Liver (tissue), 9 donors: ENCODE measurements around the gene CFL2. TPM values are rescaled to one million over a fixed set of nuclear protein-coding genes. Genes with fewer than 3 reads are reported as not detected.
A peak's percentile ranks its signal among the peaks of the same experiment; 100 is the strongest.

Source experiments
- DNase-seq: peaks from one replicate; pipeline ENCODE4 v3.0.0-alpha.2; 2017; ENCODE audit warnings: low spot score
- H3K27ac ChIP-seq, 2 donors: one replicate each; pipeline ENCODE4 v1.7.0; 2013; ENCODE audit warnings: inconsistent platforms in 2 of 2, low read length in 2 of 2, control low read depth in 1 of 2, low read depth in 1 of 2, mild to moderate bottlenecking in 1 of 2
- H3K27me3 ChIP-seq, 4 donors: one replicate each; pipeline versions ENCODE4 v1.6.1 to v1.7.0; 2013; ENCODE audit warnings: low read length in 3 of 4, inconsistent platforms in 1 of 4, mild to moderate bottlenecking in 1 of 4, moderate library complexity in 1 of 4; ENCODE audit not compliant: control insufficient read depth in 4 of 4, insufficient read depth in 4 of 4
- H3K36me3 ChIP-seq, 4 donors: one replicate each; pipeline versions ENCODE4 v1.6.1 to v1.7.0; 2013; ENCODE audit warnings: low read length in 3 of 4, mild to moderate bottlenecking in 3 of 4, low read depth in 1 of 4, moderate library complexity in 1 of 4; ENCODE audit not compliant: control insufficient read depth in 4 of 4, insufficient read depth in 3 of 4
- H3K4me1 ChIP-seq, 4 donors: one replicate each; pipeline versions ENCODE4 v1.6.1 to v1.7.0; 2013; ENCODE audit warnings: low read length in 3 of 4, mild to moderate bottlenecking in 3 of 4, moderate library complexity in 1 of 4; ENCODE audit not compliant: control insufficient read depth in 4 of 4, insufficient read depth in 4 of 4
- H3K4me3 ChIP-seq, 3 donors: one replicate each; pipeline versions ENCODE4 v1.6.1 to v1.7.0; 2013; ENCODE audit warnings: low read length in 3 of 3, control low read depth in 1 of 3, low read depth in 1 of 3, mild to moderate bottlenecking in 1 of 3
- H3K9ac ChIP-seq, 2 donors: one replicate each; pipeline ENCODE4 v1.7.0; 2013; ENCODE audit warnings: low read length in 2 of 2, mild to moderate bottlenecking in 2 of 2, moderate library complexity in 2 of 2, control low read depth in 1 of 2, low read depth in 1 of 2
- H3K9me3 ChIP-seq, 4 donors: one replicate each; pipeline versions ENCODE4 v1.6.1 to v1.7.0; 2013; ENCODE audit warnings: low read length in 3 of 4; ENCODE audit not compliant: control insufficient read depth in 4 of 4
- FOXA1 ChIP-seq: IDR thresholded peaks from 2 replicates; pipeline ENCODE4 v1.6.1; 2016; ENCODE audit warnings: antibody characterized with exemption
- FOXA2 ChIP-seq: IDR thresholded peaks from 2 replicates; pipeline ENCODE4 v1.6.1; 2016; ENCODE audit warnings: antibody characterized with exemption
- HNF4A ChIP-seq, 2 donors: conservative IDR thresholded peaks; 2 replicates each; pipeline ENCODE4 v1.6.1; 2016; ENCODE audit warnings: antibody characterized with exemption in 2 of 2, mild to moderate bottlenecking in 2 of 2
- HNF4G ChIP-seq: IDR thresholded peaks from 2 replicates; pipeline ENCODE4 v1.6.1; 2016; ENCODE audit warnings: antibody characterized with exemption
- JUND ChIP-seq, 2 donors: IDR thresholded peaks; 2 replicates each; pipeline ENCODE4 v1.6.1; 2016; ENCODE audit warnings: antibody characterized with exemption in 2 of 2
- NR2F2 ChIP-seq: IDR thresholded peaks from 2 replicates; pipeline ENCODE4 v1.6.1; 2016; ENCODE audit warnings: antibody characterized with exemption
- RAD21 ChIP-seq, 2 donors: IDR thresholded peaks; 2 replicates each; pipeline ENCODE4 v1.6.1; 2016; ENCODE audit warnings: antibody characterized with exemption in 2 of 2, mild to moderate bottlenecking in 2 of 2
- RXRA ChIP-seq, 2 donors: IDR thresholded peaks; 2 replicates each; pipeline ENCODE4 v1.6.1; 2017 to 2018; ENCODE audit warnings: antibody characterized with exemption in 2 of 2, mild to moderate bottlenecking in 1 of 2
- SP1 ChIP-seq: IDR thresholded peaks from 2 replicates; pipeline ENCODE4 v1.6.1; 2018; ENCODE audit warnings: antibody characterized with exemption, mild to moderate bottlenecking
- TAF1 ChIP-seq: conservative IDR thresholded peaks from 2 replicates; pipeline ENCODE4 v1.6.1; 2016; ENCODE audit warnings: antibody characterized with exemption, mild to moderate bottlenecking
- WGBS: extraction: QIAGEN DNeasy Blood & Tissue Kit; methylation state at CpG from one replicate; pipeline ENCODE4 v1.1.7; 2013; 5-methylcytosine and 5-hydroxymethylcytosine counted together
- polyA plus RNA-seq, 2 donors: library from polyadenylated mRNA; stranded (reverse) in 1 of 2; unstranded in 1 of 2; fragments of 200-250 nt in 1 of 2; fragments of >200 nt in 1 of 2; fragmentation: Nextera tagmentation in 1 of 2; extraction: Ambion mirVana in 1 of 2; gene quantifications; one replicate each; pipeline versions ENCODE4 v1.2.1 to v1.2.3, GENCODE V29; 2013 to 2015
- total RNA-seq, 2 donors: library from RNA; depleted of rRNA; stranded (reverse); fragments of >200 nt; gene quantifications; one replicate each; pipeline ENCODE4 v1.2.3, GENCODE V29; 2014
- TF ChIP-seq, protein P1 (sequence below): IDR thresholded peaks from 2 replicates; pipeline ENCODE4 v1.6.1; 2016; ENCODE audit warnings: antibody characterized with exemption
- TF ChIP-seq, protein P2 (sequence below): IDR thresholded peaks from 2 replicates; pipeline ENCODE4 v1.6.1; 2016; ENCODE audit warnings: antibody characterized with exemption
- donor health status: healthy.
- donor health status: healthy.
- donor health status: healthy.
- donor health status: healthy.
- donor health status: healthy.

CFL2 gene
- total and polyA plus RNA-seq, 4 donors, result 37.2 to 76.1 (median 62.7) TPM

DNA sequence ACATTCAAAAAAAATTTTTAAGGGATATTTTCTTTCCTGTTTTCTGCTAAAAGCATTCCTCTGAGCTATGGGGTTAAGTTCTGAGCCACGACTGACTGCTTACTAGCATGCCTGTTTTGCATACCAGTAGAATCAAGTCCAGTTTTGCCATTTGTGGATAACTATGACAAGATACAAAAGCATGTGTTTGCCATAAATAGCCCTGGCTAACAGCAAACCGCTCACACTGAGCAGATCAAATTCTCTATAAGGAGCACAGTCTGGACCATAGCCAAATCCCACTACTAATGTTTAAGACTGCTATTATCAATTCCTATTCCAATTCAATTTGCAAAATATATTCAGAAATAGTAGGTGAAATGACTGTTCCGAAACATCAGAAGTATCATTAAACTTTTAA lies 3.2 kb downstream of the CFL2 start:
- H3K27me3 ChIP-seq, result no peaks in the 10 kb centered on the region
- WGBS, result 63% methylated on average over 3 of the region's 3 CpGs
- H3K9me3 ChIP-seq, result no peaks in the 10 kb centered on the region
- peaks cover 2 to 8% (median 5%) of the 10 kb centered on the region in 4 donors for H3K36me3 ChIP-seq
- peak overlapping the region in 1 of 2 donors; percentile 13 for H3K27ac ChIP-seq
- TF ChIP-seq FOXA1, result no peak
- no peak for TF ChIP-seq HNF4A (conservative IDR thresholded peaks at IDR 0.05)
- TF ChIP-seq SP1, result no peak
- no peak for TF ChIP-seq TAF1
- TF ChIP-seq, protein P1, sequence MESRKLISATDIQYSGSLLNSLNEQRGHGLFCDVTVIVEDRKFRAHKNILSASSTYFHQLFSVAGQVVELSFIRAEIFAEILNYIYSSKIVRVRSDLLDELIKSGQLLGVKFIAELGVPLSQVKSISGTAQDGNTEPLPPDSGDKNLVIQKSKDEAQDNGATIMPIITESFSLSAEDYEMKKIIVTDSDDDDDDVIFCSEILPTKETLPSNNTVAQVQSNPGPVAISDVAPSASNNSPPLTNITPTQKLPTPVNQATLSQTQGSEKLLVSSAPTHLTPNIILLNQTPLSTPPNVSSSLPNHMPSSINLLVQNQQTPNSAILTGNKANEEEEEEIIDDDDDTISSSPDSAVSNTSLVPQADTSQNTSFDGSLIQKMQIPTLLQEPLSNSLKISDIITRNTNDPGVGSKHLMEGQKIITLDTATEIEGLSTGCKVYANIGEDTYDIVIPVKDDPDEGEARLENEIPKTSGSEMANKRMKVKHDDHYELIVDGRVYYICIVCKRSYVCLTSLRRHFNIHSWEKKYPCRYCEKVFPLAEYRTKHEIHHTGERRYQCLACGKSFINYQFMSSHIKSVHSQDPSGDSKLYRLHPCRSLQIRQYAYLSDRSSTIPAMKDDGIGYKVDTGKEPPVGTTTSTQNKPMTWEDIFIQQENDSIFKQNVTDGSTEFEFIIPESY, result no peak
- TF ChIP-seq, protein P2, sequence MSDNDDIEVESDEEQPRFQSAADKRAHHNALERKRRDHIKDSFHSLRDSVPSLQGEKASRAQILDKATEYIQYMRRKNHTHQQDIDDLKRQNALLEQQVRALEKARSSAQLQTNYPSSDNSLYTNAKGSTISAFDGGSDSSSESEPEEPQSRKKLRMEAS, result no peak
- TF ChIP-seq NR2F2, result no peak
- H3K9ac ChIP-seq, result no peak overlapping the region
- no peak overlapping the region for H3K4me3 ChIP-seq
- H3K4me1 ChIP-seq, result peaks cover 2 to 31% (median 12%) of the 10 kb centered on the region in 4 donors
- no peak for DNase-seq

DNA sequence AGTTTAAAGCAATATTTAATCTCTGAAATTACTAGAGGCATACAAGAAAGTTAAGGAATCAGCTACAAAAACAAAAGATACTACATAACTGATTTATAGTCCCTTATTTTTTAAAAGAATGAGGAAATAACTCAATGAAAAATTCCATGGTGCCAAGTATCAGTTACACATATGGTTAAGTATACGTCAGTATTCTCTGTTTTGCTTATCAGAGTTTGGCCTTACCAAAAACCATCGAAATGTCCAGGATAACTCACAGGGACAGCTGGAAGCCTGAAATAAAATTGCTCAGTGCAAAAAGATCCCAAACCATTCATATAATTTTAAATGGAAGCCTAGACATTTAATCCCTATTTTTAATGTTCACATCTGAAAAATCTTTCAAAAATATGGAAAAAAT lies 3.6 kb downstream of the CFL2 start:
- WGBS, result 74% methylated on average over 2 of the region's 2 CpGs
- no peak overlapping the region for H3K4me3 ChIP-seq
- peaks cover 2 to 31% (median 12%) of the 10 kb centered on the region in 4 donors for H3K4me1 ChIP-seq
- H3K27me3 ChIP-seq, result no peaks in the 10 kb centered on the region
- no peak for DNase-seq
- H3K36me3 ChIP-seq, result peaks cover 2 to 8% (median 5%) of the 10 kb centered on the region in 4 donors
- TF ChIP-seq FOXA2 (no peak), FOXA1 (no peak), RXRA (IDR thresholded peaks at IDR 0.05) (no peak), SP1 (no peak), NR2F2 (no peak), HNF4G (no peak), RAD21 (IDR thresholded peaks at IDR 0.05) (no peak), JUND (IDR thresholded peaks at IDR 0.05) (no peak)
- TF ChIP-seq, protein P1, result no peak
- peak overlapping the region in 1 of 2 donors; percentile 38 for H3K9ac ChIP-seq
- peak overlapping the region in 1 of 2 donors; percentile 13 for H3K27ac ChIP-seq
- no peaks in the 10 kb centered on the region for H3K9me3 ChIP-seq

DNA sequence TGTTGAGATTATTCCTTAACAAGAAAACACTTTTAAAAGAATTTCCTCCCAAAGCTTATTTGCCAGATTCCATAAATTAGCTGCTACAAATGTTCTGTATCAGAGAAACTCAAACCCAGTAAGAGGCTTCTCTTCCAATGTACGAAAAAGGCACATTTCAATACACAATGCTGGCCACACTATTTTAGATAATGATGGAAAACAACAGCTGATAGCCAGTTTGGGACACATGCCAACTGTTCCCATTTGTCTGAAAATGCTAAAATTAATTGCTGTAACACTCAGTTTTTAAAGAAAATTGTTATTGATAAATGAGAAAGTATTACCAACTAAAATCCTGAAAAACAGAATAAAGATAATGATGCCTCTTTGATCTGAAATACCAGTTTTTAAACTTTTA lies 4.4 kb downstream of the CFL2 start:
- Histone ChIP-seq H3K4me1 (peaks cover 2 to 25% (median 11%) of the 10 kb centered on the region in 4 donors), H3K27me3 (no peaks in the 10 kb centered on the region), H3K27ac (no peak overlapping the region), H3K9me3 (no peaks in the 10 kb centered on the region), H3K4me3 (no peak overlapping the region), H3K36me3 (peaks cover 2 to 8% (median 5%) of the 10 kb centered on the region in 4 donors), H3K9ac (no peak overlapping the region)
- no peak for TF ChIP-seq JUND (IDR thresholded peaks at IDR 0.05)
- WGBS, result 72% methylated on average over 1 of the region's 1 CpG
- no peak for DNase-seq
